H9 (cell line): ENCODE results near the gene CADPS. TPM values are rescaled to one million over a fixed set of nuclear protein-coding genes. Genes with fewer than 3 reads are reported as not detected.

Source experiments
- DNase-seq: peaks from one replicate; pipeline ENCODE4 v3.0.0-alpha.2; 2017
- H2AFZ ChIP-seq: one replicate; pipeline ENCODE4 v1.6.1; 2013; ENCODE audit warnings: mild to moderate bottlenecking, low read length, control low read depth, moderate library complexity
- H2AK5ac ChIP-seq: 2 replicates; pipeline ENCODE4 v1.6.1; 2013; ENCODE audit warnings: low read length, control low read depth, mixed read lengths; ENCODE audit not compliant: insufficient read length
- H2BK120ac ChIP-seq: one replicate; pipeline ENCODE4 v1.6.1; 2013; ENCODE audit warnings: low read depth, mild to moderate bottlenecking, low read length, control low read depth, inconsistent platforms; ENCODE audit not compliant: poor library complexity, severe bottlenecking
- H2BK12ac ChIP-seq: 2 replicates; pipeline ENCODE4 v1.6.1; 2013; ENCODE audit warnings: low read length, control low read depth, mixed read lengths, low read depth; ENCODE audit not compliant: insufficient read length
- H2BK15ac ChIP-seq: 2 replicates; pipeline ENCODE4 v1.6.1; 2013; ENCODE audit warnings: low read depth, low read length, control low read depth
- H2BK20ac ChIP-seq: one replicate; pipeline ENCODE4 v1.6.1; 2013; ENCODE audit warnings: low read depth, mild to moderate bottlenecking, low read length, control low read depth, inconsistent platforms; ENCODE audit not compliant: poor library complexity, severe bottlenecking
- H2BK5ac ChIP-seq: 2 replicates; pipeline ENCODE4 v1.6.1; 2013; ENCODE audit warnings: low read length, control low read depth, mixed read lengths; ENCODE audit not compliant: insufficient read length
- H3K14ac ChIP-seq: 2 replicates; pipeline ENCODE4 v1.6.1; 2013; ENCODE audit warnings: low read length, control low read depth; ENCODE audit not compliant: insufficient read depth
- H3K18ac ChIP-seq: 2 replicates; pipeline ENCODE4 v1.6.1; 2013; ENCODE audit warnings: low read depth, mild to moderate bottlenecking, mixed read lengths, low read length, control low read depth; ENCODE audit not compliant: insufficient read length
- H3K23ac ChIP-seq: 2 replicates; pipeline ENCODE4 v1.6.1; 2013; ENCODE audit warnings: low read length, control low read depth, mixed read lengths, low read depth; ENCODE audit not compliant: insufficient read length
- H3K23me2 ChIP-seq: 2 replicates; pipeline ENCODE4 v1.6.1; 2013; ENCODE audit warnings: low read depth, mild to moderate bottlenecking, mixed read lengths, low read length, control low read depth; ENCODE audit not compliant: insufficient read length, poor library complexity, severe bottlenecking
- H3K27ac ChIP-seq: 2 replicates; pipeline ENCODE4 v1.5.1; 2013; ENCODE audit warnings: low read length, control low read depth, mixed read lengths, low read depth; ENCODE audit not compliant: insufficient read length
- H3K27me3 ChIP-seq: 2 replicates; pipeline ENCODE4 v1.6.1; 2013; ENCODE audit warnings: low read length, control low read depth, inconsistent platforms; ENCODE audit not compliant: insufficient read depth
- H3K4ac ChIP-seq: 2 replicates; pipeline ENCODE4 v1.6.1; 2013; ENCODE audit warnings: low read depth, mild to moderate bottlenecking, control low read depth, inconsistent platforms, low read length, moderate library complexity
- H3K4me1 ChIP-seq: 2 replicates; pipeline ENCODE4 v1.6.1; 2013; ENCODE audit warnings: low read length, control low read depth, inconsistent platforms; ENCODE audit not compliant: insufficient read depth
- H3K4me2 ChIP-seq: 2 replicates; pipeline ENCODE4 v1.6.1; 2013; ENCODE audit warnings: low read length, control low read depth, mixed read lengths; ENCODE audit not compliant: insufficient read length, insufficient read depth
- H3K56ac ChIP-seq: 2 replicates; pipeline ENCODE4 v1.6.1; 2013; ENCODE audit warnings: low read depth, mild to moderate bottlenecking, mixed read lengths, low read length, control low read depth; ENCODE audit not compliant: insufficient read length
- H3K79me1 ChIP-seq: 2 replicates; pipeline ENCODE4 v1.6.1; 2013; ENCODE audit warnings: low read depth, mild to moderate bottlenecking, moderate library complexity, low read length, control low read depth, inconsistent platforms; ENCODE audit not compliant: insufficient read depth, poor library complexity, severe bottlenecking
- H3K79me2 ChIP-seq: 2 replicates; pipeline ENCODE4 v1.6.1; 2013; ENCODE audit warnings: low read length, control low read depth, inconsistent platforms; ENCODE audit not compliant: insufficient read depth
- H3K9ac ChIP-seq: 2 replicates; pipeline ENCODE4 v1.6.1; 2013; ENCODE audit warnings: low read length, control low read depth, mixed read lengths; ENCODE audit not compliant: insufficient read length; ENCODE audit errors: extremely low read depth
- H3K9me3 ChIP-seq: one replicate; pipeline ENCODE4 v1.6.1; 2013; ENCODE audit warnings: low read depth, low read length, inconsistent platforms; ENCODE audit not compliant: control insufficient read depth
- H3T11ph ChIP-seq: one replicate; pipeline ENCODE4 v1.6.1; 2013; ENCODE audit warnings: mild to moderate bottlenecking, low read length, control low read depth, inconsistent platforms
- H4K20me1 ChIP-seq: one replicate; pipeline ENCODE4 v1.6.1; 2013; ENCODE audit not compliant: control insufficient read depth, insufficient read length, insufficient read depth
- H4K5ac ChIP-seq: 2 replicates; pipeline ENCODE4 v1.6.1; 2013; ENCODE audit warnings: low read depth, mild to moderate bottlenecking, mixed read lengths, low read length, control low read depth; ENCODE audit not compliant: insufficient read length
- H4K8ac ChIP-seq: replicated peaks from 2 replicates; pipeline ENCODE4 v1.6.1; 2013; ENCODE audit warnings: low read length, control low read depth, mixed read lengths, low read depth; ENCODE audit not compliant: insufficient read length
- H4K91ac ChIP-seq: 2 replicates; pipeline ENCODE4 v1.6.1; 2013; ENCODE audit warnings: low read depth, mild to moderate bottlenecking, moderate library complexity, mixed read lengths, low read length, control low read depth; ENCODE audit not compliant: insufficient read length
- H3K27ac Mint-ChIP-seq, 3 experiments: 2 replicates in 2 of 3; 3 replicates in 1 of 3; pipeline ENCODE4 v1.8.0; 2020 to 2021; ENCODE audit warnings: mixed read lengths in 3 of 3, mild to moderate bottlenecking in 1 of 3, moderate library complexity in 1 of 3
- H3K27me3 Mint-ChIP-seq: 2 replicates; pipeline ENCODE4 v1.8.0; 2021; ENCODE audit warnings: low read depth, mild to moderate bottlenecking, moderate library complexity, mixed read lengths
- H3K36me3 Mint-ChIP-seq, 3 experiments: 2 replicates in 2 of 3; 3 replicates in 1 of 3; pipeline ENCODE4 v1.8.0; 2020 to 2021; ENCODE audit warnings: low read depth in 3 of 3, mixed read lengths in 3 of 3; ENCODE audit not compliant: insufficient read depth in 1 of 3
- H3K4me1 Mint-ChIP-seq, 2 experiments: 2 replicates each; pipeline ENCODE4 v1.8.0; 2020; ENCODE audit warnings: mixed read lengths in 2 of 2
- H3K4me3 Mint-ChIP-seq, 2 experiments: 2 replicates in 1 of 2; 3 replicates in 1 of 2; pipeline ENCODE4 v1.8.0; 2020 to 2021; ENCODE audit warnings: mild to moderate bottlenecking in 2 of 2, mixed read lengths in 2 of 2, moderate library complexity in 1 of 2
- H3K9me3 Mint-ChIP-seq, 2 experiments: 2 replicates in 1 of 2; 3 replicates in 1 of 2; pipeline ENCODE4 v1.8.0; 2020; ENCODE audit warnings: mild to moderate bottlenecking in 2 of 2, mixed read lengths in 2 of 2, moderate library complexity in 1 of 2
- CTCF ChIP-seq: fragments of 200-600 bp; sonication (generic); conservative IDR thresholded peaks from 3 replicates; pipeline ENCODE4 v1.8.0; 2021; ENCODE audit warnings: antibody characterized with exemption, mild to moderate bottlenecking
- WGBS: extraction: QIAGEN DNeasy Blood & Tissue Kit; methylation state at CpG from one replicate; pipeline ENCODE4 v1.1.7; 2013; ENCODE audit warnings: missing lambda C conversion rate, low lambda C conversion rate, mixed read lengths; ENCODE audit not compliant: insufficient read length; ENCODE audit errors: extremely low coverage; 5-methylcytosine and 5-hydroxymethylcytosine counted together
- total RNA-seq: library from RNA; stranded (reverse); gene quantifications from 2 replicates; pipeline ENCODE4 v1.2.1, GENCODE V29; 2021

CADPS gene
- total RNA-seq, 1 experiment from 2014 or later: 6.6 TPM

GRCh38 chr3:62467966-62468722 lies 407.1 kb downstream of the CADPS start:
- Histone ChIP-seq H2AK5ac (no peak overlapping the region), H4K20me1 (no peaks in the 10 kb centered on the region), H3K23ac (no peak overlapping the region), H2AFZ (no peak overlapping the region), H2BK15ac (no peak overlapping the region), H2BK20ac (no peak overlapping the region), H3K23me2 (no peaks in the 10 kb centered on the region), H3K27ac (no peak overlapping the region), H2BK12ac (no peak overlapping the region), H3K9me3 (no peaks in the 10 kb centered on the region), H2BK120ac (no peak overlapping the region), H3T11ph (no peak overlapping the region), H3K4me2 (no peak overlapping the region), H3K56ac (no peak overlapping the region), H3K9ac (no peak overlapping the region), H3K14ac (no peak overlapping the region), H3K18ac (no peak overlapping the region), H3K79me1 (no peaks in the 10 kb centered on the region), H3K27me3 (no peaks in the 10 kb centered on the region), H4K5ac (no peak overlapping the region), H2BK5ac (no peak overlapping the region), H3K4ac (no peak overlapping the region), H4K8ac (no peak overlapping the region), H3K4me1 (no peaks in the 10 kb centered on the region; the same call in 1 of the 2 replicates), H4K91ac (no peak overlapping the region), H3K79me2 (no peaks in the 10 kb centered on the region)
- peaks cover 6 to 8% of the 10 kb centered on the region in 2 experiments for H3K4me1 Mint-ChIP-seq
- DNase-seq: no peak
- H3K36me3 Mint-ChIP-seq: no peaks in the 10 kb centered on the region; a peak in 1 of 7 replicates
- H3K27ac Mint-ChIP-seq: no peak overlapping the region
- no peak for TF ChIP-seq CTCF
- H3K4me3 Mint-ChIP-seq: no peak overlapping the region
- no CpG with 5 or more reads among the region's 4 CpGs for WGBS
- no peaks in the 10 kb centered on the region for H3K27me3 Mint-ChIP-seq
- H3K9me3 Mint-ChIP-seq: no peaks in the 10 kb centered on the region
